ENCODE data around the gene ZNHIT2. TPM values are rescaled to one million over a fixed set of nuclear protein-coding genes. Genes with fewer than 3 reads are reported as not detected.

ZNHIT2 gene
- total and polyA plus RNA-seq, 2 of the 13 experiments (the other 11 are each of a cell fraction or from before 2014, with no cell fraction given): 1.1 to 6.5 TPM

DNA sequence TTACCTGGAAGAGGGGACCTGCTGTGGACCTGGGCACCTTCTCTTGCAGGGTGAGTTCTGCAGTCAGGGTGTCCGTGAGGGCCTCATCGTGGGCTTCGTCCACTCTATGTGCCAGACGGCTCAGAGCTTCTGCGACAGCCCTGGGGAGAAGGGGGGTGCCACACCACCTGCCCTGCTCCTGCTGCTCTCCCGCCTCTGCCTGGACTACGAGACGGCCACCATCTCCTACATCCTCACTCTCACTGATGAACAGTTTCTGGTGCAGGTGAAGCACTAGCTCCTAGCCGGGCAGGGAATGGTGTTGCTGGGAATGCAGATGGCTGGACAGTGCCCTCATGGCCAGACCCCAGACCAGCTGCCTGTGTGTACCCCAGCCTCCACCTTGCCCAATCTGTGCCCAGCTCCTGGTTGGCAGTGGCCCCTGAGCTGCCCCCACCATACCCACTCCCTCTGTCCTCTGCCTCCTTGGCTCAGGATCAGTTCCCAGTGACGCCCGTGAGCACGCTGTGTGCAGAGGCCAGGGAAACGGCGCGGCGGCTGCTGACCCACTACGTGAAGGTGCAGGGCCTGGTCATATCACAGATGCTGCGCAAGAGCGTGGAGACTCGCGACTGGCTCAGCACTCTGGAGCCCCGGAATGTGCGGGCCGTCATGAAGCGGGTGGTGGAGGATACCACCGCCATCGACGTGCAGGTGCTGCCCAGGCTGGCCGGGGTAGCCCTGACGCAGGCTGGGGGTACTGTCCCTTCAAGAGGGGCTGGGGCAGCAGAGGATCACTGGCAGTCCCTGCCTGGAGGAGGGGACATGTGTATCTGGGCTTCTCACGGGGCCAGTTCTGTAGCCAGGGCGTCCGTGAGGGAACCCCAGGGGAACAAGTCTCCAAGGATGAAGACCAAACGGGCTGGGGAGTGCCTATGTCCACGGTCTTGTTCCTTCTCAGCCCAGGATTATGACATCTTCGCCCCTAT, 8.0 kb downstream of the ZNHIT2 start:
- no peak for TF ChIP-seq NCOA1 (CRISPR knock-in tag; IDR thresholded peaks at IDR 0.05)
- TF ChIP-seq ETV5 (CRISPR knock-in tag; IDR thresholded peaks at IDR 0.05; ENCODE audit: borderline replicate concordance): 0 out of 2 replicates have a peak, but pooled peaks have one; percentile 2
- 0 out of 2 replicates have a peak, but pooled peaks have one; percentile 45 for TF ChIP-seq POLR2AphosphoS2 (IDR thresholded peaks at IDR 0.05; ENCODE audit: low read depth, low read length)
- no peak for TF ChIP-seq NCOR1 (IDR thresholded peaks at IDR 0.05; ENCODE audit: borderline replicate concordance, low read length)
- 0 out of 2 replicates have a peak, but pooled peaks have one; percentile 9 for TF ChIP-seq KDM2A (CRISPR knock-in tag; IDR thresholded peaks at IDR 0.05; ENCODE audit: borderline replicate concordance, low read depth)
- no peak for TF ChIP-seq IRF2 (CRISPR knock-in tag; IDR thresholded peaks at IDR 0.05)
- peak; percentile 87 for TF ChIP-seq AGO2 (optimal IDR thresholded peaks at IDR 0.05; ENCODE audit: low read depth, low read length)
- TF ChIP-seq GTF3A (CRISPR knock-in tag; conservative IDR thresholded peaks at IDR 0.05): no peak
- DNase-seq (ENCODE audit: low spot score): no peak
- no peak for FAIRE-seq
- H3K4me3 ChIP-seq (replicated peaks in 1 of 3; ENCODE audit: insufficient read depth in 1 of 3, low read depth in 2 of 3, low read length in 3 of 3): no peak overlapping the region
- no peak overlapping the region for H3K9ac ChIP-seq (ENCODE audit: insufficient read depth, low read depth, low read length)
- H3K9me3 ChIP-seq (ENCODE audit: low read length): no peaks in the 10 kb centered on the region
- peaks cover 24% of the 10 kb centered on the region for H3K4me1 ChIP-seq (ENCODE audit: insufficient read depth, low read length)
- no peak overlapping the region for H3K27ac ChIP-seq (ENCODE audit: extremely low read length, insufficient read depth, low read length)
- in situ Hi-C loops (cut with HindIII; ENCODE audit: extremely low pct_ligation_motif_present, low pct_unique_long_range_greater_than_20kb): loop anchor here (5.0 kb wide), 1 partner anchor 73 kb away; the partner anchor contains the start of gene CAPN1
- intact Hi-C loops (cut with micrococcal nuclease; ENCODE audit: unreplicated experiment): loop anchor here (2.0 kb wide), 1 partner anchor 13 kb away; the partner anchor contains the start of gene VPS51
- ATAC-seq: no peak
- no peak overlapping the region for H3K4me2 ChIP-seq (ENCODE audit: low read depth, low read length)
- peaks cover 7% of the 10 kb centered on the region for H3K79me2 ChIP-seq (ENCODE audit: insufficient read depth, low read length)
- no peak overlapping the region for H2AFZ ChIP-seq (ENCODE audit: low read length)
- H3K36me3 ChIP-seq (replicated peaks in 1 of 2; ENCODE audit: control insufficient read depth in 1 of 2, insufficient read depth in 2 of 2, low read length in 2 of 2): peaks cover 7 to 25% of the 10 kb centered on the region in 2 experiments; a peak in 3 of 5 replicates
- H4K20me1 ChIP-seq (ENCODE audit: insufficient read depth, low read length): no peaks in the 10 kb centered on the region
- CTCF ChIA-PET (ENCODE audit: low intra/inter-chr PET ratio, low total read pairs): interaction anchor here (1.4 to 1.5 kb wide), 2 partner anchors 71 to 144 kb away, joined by 4 to 9 read pairs; no protein-coding TSS in a partner anchor
- WGBS (ENCODE audit: low lambda C conversion rate): 95% methylated on average over 26 of the region's 36 CpGs
- no TSS peak for BruUV-seq (replicated peaks)
- POLR2A ChIA-PET: interaction anchor here (0.8 to 5.0 kb wide), 11 partner anchors 10 to 331 kb away, joined by 3 to 86 read pairs (median 9); partner anchors contain the start of genes BATF2, CAPN1, DPF2 and FAU
- no peaks in the 10 kb centered on the region for H3K27me3 ChIP-seq (ENCODE audit: control insufficient read depth in 1 of 2, insufficient read depth in 2 of 2, low read length in 2 of 2)
